K562 (cell line): ENCODE results near the gene CALR3. TPM values are rescaled to one million over a fixed set of nuclear protein-coding genes. Genes with fewer than 3 reads are reported as not detected.

Experiments
- ARNT ChIP-seq, 2 experiments: fragments of 450-650 bp; IDR thresholded peaks; 2 replicates each; pipeline ENCODE4 v1.6.1; 2016; ENCODE audit warnings: mild to moderate bottlenecking in 1 of 2
- BCL6 ChIP-seq: fragments of 250-450 bp; sonication (Bioruptor Pico); IDR thresholded peaks from 2 replicates; pipeline ENCODE4 v1.4.0; 2020
- CSDE1 ChIP-seq, 2 experiments: fragments of 450-650 bp; IDR thresholded peaks; 2 replicates each; pipeline ENCODE4 v1.6.1; 2016; ENCODE audit warnings: mild to moderate bottlenecking in 1 of 2
- DMBX1 ChIP-seq: fragments of 250-450 bp; sonication (Bioruptor Pico); IDR thresholded peaks from 2 replicates; pipeline ENCODE4 v1.8.0; 2022; ENCODE audit warnings: inconsistent platforms, mild to moderate bottlenecking, moderate library complexity, borderline replicate concordance
- EP300 ChIP-seq: IDR thresholded peaks from 2 replicates; pipeline ENCODE4 v1.6.1; 2012; ENCODE audit warnings: low read length, improper control_type of control experiment
- ERF ChIP-seq: fragments of 450-650 bp; formaldehyde crosslinking; IDR thresholded peaks from 2 replicates; pipeline ENCODE4 v1.4.0; 2020; ENCODE audit warnings: mild to moderate bottlenecking, mixed read lengths
- MBD2 ChIP-seq: sonication (generic); IDR thresholded peaks from 2 replicates; pipeline ENCODE4 v1.6.1; 2016; ENCODE audit warnings: low read depth, borderline replicate concordance
- RNF2 ChIP-seq: sonication (generic); IDR thresholded peaks from 2 replicates; pipeline ENCODE4 v1.6.1; 2016
- SIN3B ChIP-seq: fragments of 450-650 bp; IDR thresholded peaks from 2 replicates; pipeline ENCODE4 v1.6.1; 2017; ENCODE audit warnings: low read depth, mild to moderate bottlenecking, moderate library complexity
- TAF15 ChIP-seq: fragments of 200-400 bp; formaldehyde crosslinking; IDR thresholded peaks from 2 replicates; pipeline ENCODE4 v1.6.1; 2017; ENCODE audit warnings: mild to moderate bottlenecking, low read depth, low read length, moderate library complexity
- XRCC5 ChIP-seq: fragments of 200-400 bp; formaldehyde crosslinking; IDR thresholded peaks from 2 replicates; pipeline ENCODE4 v1.6.1; 2017; ENCODE audit warnings: low read depth, mild to moderate bottlenecking, low read length
- polyA plus RNA-seq, 8 experiments: library from polyadenylated mRNA; depleted of rRNA in 4 of 8; stranded (reverse) in 5 of 8; unstranded in 3 of 8; fragments of >200 nt; fragmentation: Nextera tagmentation in 2 of 8; fragmentation: Illumina TruSeq in 1 of 8; extraction: Ambion mirVana in 2 of 8; extraction: Trizol in 1 of 8; gene quantifications; 2 replicates each; pipeline versions ENCODE4 v1.2.1 to v1.2.3, GENCODE V29; 2011 to 2014; ENCODE audit warnings: inconsistent platforms in 1 of 8, missing spikeins in 1 of 8
- total RNA-seq, 7 experiments: library from RNA; depleted of rRNA in 6 of 7; stranded (reverse); fragments of >200 nt in 6 of 7; fragmentation: Illumina TruSeq in 2 of 7; extraction: Trizol in 2 of 7; gene quantifications; 2 replicates each; pipeline versions ENCODE4 v1.2.1 to v1.2.3, GENCODE V29; 2011 to 2021; ENCODE audit warnings: low replicate concordance in 1 of 7
- TF ChIP-seq, protein P1 (sequence below): sonication (generic); formaldehyde crosslinking; IDR thresholded peaks from 2 replicates; pipeline ENCODE4 v1.8.1; 2023; ENCODE audit warnings: mild to moderate bottlenecking, missing genetic modification reagents
- TF ChIP-seq, protein P2 (sequence below): fragments of 250-450 bp; sonication (Bioruptor Pico); IDR thresholded peaks from 2 replicates; pipeline ENCODE4 v1.4.0; 2020
- TF ChIP-seq, protein P3 (sequence below): IDR thresholded peaks from 3 replicates; pipeline ENCODE4 v1.6.1; 2011; ENCODE audit warnings: borderline replicate concordance, mild to moderate bottlenecking, moderate library complexity; ENCODE audit not compliant: insufficient read length; ENCODE audit errors: extremely low read depth
- TF ChIP-seq, protein P4 (sequence below): fragments of 450-650 bp; IDR thresholded peaks from 2 replicates; pipeline ENCODE4 v1.6.1; 2014; ENCODE audit warnings: low read depth, mild to moderate bottlenecking, moderate library complexity, borderline replicate concordance
- TF ChIP-seq, protein P5 (sequence below): fragments of 250-450 bp; sonication (Bioruptor Pico); IDR thresholded peaks from 2 replicates; pipeline ENCODE4 v1.5.1; 2021; ENCODE audit warnings: mild to moderate bottlenecking

The CALR3 gene
- total and polyA plus RNA-seq, 9 of the 15 experiments (the other 6 are each of a cell fraction or from before 2014, with no cell fraction given) = 0.15 to 0.41 (median 0.22) TPM; not detected in 4

DNA sequence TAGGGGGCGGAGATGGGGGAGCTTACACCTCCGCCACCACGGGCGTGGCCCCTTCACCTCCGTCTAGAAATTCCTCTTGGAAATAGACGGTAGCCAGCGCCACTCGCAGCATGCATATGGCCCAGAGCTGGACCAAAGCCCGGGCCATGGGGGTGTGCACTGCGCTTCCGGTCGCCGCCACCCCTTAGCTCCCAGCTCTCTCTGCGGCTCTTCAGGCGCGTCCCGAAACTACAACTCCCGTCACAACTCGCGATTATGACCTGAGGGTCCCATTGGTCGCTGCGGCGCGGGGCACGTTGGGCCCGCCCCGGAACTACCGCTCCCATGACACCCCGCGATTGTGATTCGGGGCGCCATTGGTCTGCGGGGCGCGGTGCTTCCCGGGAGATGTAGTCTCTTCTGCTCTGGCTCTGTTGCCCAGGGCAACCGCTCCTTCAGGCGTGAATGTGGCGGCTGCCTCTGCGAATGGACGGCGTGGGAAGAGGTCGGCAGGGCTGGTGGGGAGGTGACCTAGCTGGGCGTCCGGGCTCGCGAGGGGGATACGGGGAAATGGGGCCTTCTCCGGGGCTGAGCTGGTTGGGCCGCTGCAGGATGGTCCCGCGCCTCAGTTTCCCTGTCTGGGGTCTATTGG lies at the start of gene CALR3, which contains the start of gene C19orf44 (continued):
- peak; percentile 69; the same call in 1 of the 2 replicates for TF ChIP-seq DMBX1
- TF ChIP-seq MBD2 = peak; percentile 100
- TF ChIP-seq BCL6 (CRISPR knock-in tag) = 0 out of 2 replicates have a peak, but pooled peaks have one; percentile 17
- TF ChIP-seq, protein P1, sequence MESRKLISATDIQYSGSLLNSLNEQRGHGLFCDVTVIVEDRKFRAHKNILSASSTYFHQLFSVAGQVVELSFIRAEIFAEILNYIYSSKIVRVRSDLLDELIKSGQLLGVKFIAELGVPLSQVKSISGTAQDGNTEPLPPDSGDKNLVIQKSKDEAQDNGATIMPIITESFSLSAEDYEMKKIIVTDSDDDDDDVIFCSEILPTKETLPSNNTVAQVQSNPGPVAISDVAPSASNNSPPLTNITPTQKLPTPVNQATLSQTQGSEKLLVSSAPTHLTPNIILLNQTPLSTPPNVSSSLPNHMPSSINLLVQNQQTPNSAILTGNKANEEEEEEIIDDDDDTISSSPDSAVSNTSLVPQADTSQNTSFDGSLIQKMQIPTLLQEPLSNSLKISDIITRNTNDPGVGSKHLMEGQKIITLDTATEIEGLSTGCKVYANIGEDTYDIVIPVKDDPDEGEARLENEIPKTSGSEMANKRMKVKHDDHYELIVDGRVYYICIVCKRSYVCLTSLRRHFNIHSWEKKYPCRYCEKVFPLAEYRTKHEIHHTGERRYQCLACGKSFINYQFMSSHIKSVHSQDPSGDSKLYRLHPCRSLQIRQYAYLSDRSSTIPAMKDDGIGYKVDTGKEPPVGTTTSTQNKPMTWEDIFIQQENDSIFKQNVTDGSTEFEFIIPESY (CRISPR knock-in tag) = no peak
- 0 out of 2 replicates have a peak, but pooled peaks have one; percentile 22 for TF ChIP-seq EP300
- TF ChIP-seq, protein P2, sequence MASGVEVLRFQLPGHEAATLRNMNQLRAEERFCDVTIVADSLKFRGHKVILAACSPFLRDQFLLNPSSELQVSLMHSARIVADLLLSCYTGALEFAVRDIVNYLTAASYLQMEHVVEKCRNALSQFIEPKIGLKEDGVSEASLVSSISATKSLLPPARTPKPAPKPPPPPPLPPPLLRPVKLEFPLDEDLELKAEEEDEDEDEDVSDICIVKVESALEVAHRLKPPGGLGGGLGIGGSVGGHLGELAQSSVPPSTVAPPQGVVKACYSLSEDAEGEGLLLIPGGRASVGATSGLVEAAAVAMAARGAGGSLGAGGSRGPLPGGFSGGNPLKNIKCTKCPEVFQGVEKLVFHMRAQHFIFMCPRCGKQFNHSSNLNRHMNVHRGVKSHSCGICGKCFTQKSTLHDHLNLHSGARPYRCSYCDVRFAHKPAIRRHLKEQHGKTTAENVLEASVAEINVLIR (CRISPR knock-in tag) = peak; percentile 49; the same call in 1 of the 2 replicates
- TF ChIP-seq TAF15 = no peak
- TF ChIP-seq, protein P3, sequence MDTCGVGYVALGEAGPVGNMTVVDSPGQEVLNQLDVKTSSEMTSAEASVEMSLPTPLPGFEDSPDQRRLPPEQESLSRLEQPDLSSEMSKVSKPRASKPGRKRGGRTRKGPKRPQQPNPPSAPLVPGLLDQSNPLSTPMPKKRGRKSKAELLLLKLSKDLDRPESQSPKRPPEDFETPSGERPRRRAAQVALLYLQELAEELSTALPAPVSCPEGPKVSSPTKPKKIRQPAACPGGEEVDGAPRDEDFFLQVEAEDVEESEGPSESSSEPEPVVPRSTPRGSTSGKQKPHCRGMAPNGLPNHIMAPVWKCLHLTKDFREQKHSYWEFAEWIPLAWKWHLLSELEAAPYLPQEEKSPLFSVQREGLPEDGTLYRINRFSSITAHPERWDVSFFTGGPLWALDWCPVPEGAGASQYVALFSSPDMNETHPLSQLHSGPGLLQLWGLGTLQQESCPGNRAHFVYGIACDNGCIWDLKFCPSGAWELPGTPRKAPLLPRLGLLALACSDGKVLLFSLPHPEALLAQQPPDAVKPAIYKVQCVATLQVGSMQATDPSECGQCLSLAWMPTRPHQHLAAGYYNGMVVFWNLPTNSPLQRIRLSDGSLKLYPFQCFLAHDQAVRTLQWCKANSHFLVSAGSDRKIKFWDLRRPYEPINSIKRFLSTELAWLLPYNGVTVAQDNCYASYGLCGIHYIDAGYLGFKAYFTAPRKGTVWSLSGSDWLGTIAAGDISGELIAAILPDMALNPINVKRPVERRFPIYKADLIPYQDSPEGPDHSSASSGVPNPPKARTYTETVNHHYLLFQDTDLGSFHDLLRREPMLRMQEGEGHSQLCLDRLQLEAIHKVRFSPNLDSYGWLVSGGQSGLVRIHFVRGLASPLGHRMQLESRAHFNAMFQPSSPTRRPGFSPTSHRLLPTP = no peak
- TF ChIP-seq, protein P4, sequence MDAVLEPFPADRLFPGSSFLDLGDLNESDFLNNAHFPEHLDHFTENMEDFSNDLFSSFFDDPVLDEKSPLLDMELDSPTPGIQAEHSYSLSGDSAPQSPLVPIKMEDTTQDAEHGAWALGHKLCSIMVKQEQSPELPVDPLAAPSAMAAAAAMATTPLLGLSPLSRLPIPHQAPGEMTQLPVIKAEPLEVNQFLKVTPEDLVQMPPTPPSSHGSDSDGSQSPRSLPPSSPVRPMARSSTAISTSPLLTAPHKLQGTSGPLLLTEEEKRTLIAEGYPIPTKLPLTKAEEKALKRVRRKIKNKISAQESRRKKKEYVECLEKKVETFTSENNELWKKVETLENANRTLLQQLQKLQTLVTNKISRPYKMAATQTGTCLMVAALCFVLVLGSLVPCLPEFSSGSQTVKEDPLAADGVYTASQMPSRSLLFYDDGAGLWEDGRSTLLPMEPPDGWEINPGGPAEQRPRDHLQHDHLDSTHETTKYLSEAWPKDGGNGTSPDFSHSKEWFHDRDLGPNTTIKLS = peak; percentile 97
- TF ChIP-seq XRCC5 = peak; percentile 52; the same call in 1 of the 2 replicates
- TF ChIP-seq, protein P5, sequence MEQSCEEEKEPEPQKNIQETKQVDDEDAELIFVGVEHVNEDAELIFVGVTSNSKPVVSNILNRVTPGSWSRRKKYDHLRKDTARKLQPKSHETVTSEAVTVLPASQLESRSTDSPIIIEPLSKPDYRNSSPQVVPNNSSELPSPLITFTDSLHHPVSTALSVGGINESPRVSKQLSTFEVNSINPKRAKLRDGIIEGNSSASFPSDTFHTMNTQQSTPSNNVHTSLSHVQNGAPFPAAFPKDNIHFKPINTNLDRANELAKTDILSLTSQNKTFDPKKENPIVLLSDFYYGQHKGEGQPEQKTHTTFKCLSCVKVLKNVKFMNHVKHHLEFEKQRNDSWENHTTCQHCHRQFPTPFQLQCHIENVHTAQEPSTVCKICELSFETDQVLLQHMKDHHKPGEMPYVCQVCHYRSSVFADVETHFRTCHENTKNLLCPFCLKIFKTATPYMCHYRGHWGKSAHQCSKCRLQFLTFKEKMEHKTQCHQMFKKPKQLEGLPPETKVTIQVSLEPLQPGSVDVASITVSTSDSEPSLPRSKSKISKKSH = no peak
- peak in 1 of 2 experiments; percentile 92; a peak in 2 of 4 replicates for TF ChIP-seq CSDE1 (IDR thresholded peaks at IDR 0.05)
- peak in 1 of 2 experiments; percentile 61; a peak in 1 of 4 replicates for TF ChIP-seq ARNT (IDR thresholded peaks at IDR 0.05)
- no peak for TF ChIP-seq ERF
- TF ChIP-seq SIN3B = 0 out of 2 replicates have a peak, but pooled peaks have one; percentile 7
- TF ChIP-seq RNF2 = 0 out of 2 replicates have a peak, but pooled peaks have one; percentile 34
